ENCODE measurements around the gene PLCH1.

GRCh38 chr3:155404486-155404885 lies 340.4 kb downstream of the PLCH1 start:
- TF ChIP-seq CTCF (IDR thresholded peaks at IDR 0.05) (no peak), EP300 (IDR thresholded peaks at IDR 0.05) (no peak), POLR2AphosphoS5 (IDR thresholded peaks at IDR 0.05) (no peak), POLR2A (IDR thresholded peaks at IDR 0.05) (no peak)
